HepG2 (cell line): ENCODE measurements around the gene PPP1CA. TPM values are rescaled to one million over a fixed set of nuclear protein-coding genes. Genes with fewer than 3 reads are reported as not detected.

Experiments used
- AGO1 ChIP-seq: fragments of 200-400 bp; formaldehyde crosslinking; IDR thresholded peaks from 2 replicates; pipeline ENCODE4 v1.6.1; 2017; ENCODE audit warnings: mild to moderate bottlenecking, low read depth, low read length, moderate library complexity; ENCODE audit not compliant: poor library complexity, severe bottlenecking
- EED ChIP-seq: sonication (generic); formaldehyde crosslinking; IDR thresholded peaks from 2 replicates; pipeline ENCODE4 v1.5.0; 2020; ENCODE audit warnings: mild to moderate bottlenecking, missing genetic modification reagents
- GATA4 ChIP-seq: sonication (generic); IDR thresholded peaks from 2 replicates; pipeline ENCODE4 v1.6.1; 2016; ENCODE audit warnings: antibody characterized with exemption, low read depth, borderline replicate concordance
- HNRNPLL ChIP-seq: fragments of 200-400 bp; formaldehyde crosslinking; IDR thresholded peaks from 2 replicates; pipeline ENCODE4 v1.6.1; 2017; ENCODE audit warnings: mild to moderate bottlenecking, low read depth, low read length; ENCODE audit not compliant: poor library complexity, severe bottlenecking
- HOXD1 ChIP-seq: sonication (generic); formaldehyde crosslinking; IDR thresholded peaks from 2 replicates; pipeline ENCODE4 v1.5.0; 2020; ENCODE audit warnings: missing genetic modification reagents
- KLF15 ChIP-seq: sonication (generic); formaldehyde crosslinking; IDR thresholded peaks from 2 replicates; pipeline ENCODE4 v1.8.1; 2023; ENCODE audit warnings: borderline replicate concordance, mild to moderate bottlenecking, inconsistent platforms, missing genetic modification reagents, mixed read lengths
- PAX8 ChIP-seq: sonication (generic); formaldehyde crosslinking; IDR thresholded peaks from 2 replicates; pipeline ENCODE4 v1.8.0; 2022; ENCODE audit warnings: mild to moderate bottlenecking, missing genetic modification reagents, borderline replicate concordance
- PHF5A ChIP-seq: IDR thresholded peaks from one replicate; pipeline ENCODE4 v1.6.1; 2018; ENCODE audit warnings: low read depth, missing genetic modification reagents; ENCODE audit not compliant: unreplicated experiment
- POLR2AphosphoS5 ChIP-seq: IDR thresholded peaks from 2 replicates; pipeline ENCODE4 v1.6.1; 2012; ENCODE audit warnings: low read depth, low read length
- SALL1 ChIP-seq: sonication (generic); formaldehyde crosslinking; IDR thresholded peaks from 2 replicates; pipeline ENCODE4 v1.8.0; 2022; ENCODE audit warnings: mild to moderate bottlenecking, missing genetic modification reagents
- SNRNP70 ChIP-seq: fragments of 200-400 bp; formaldehyde crosslinking; IDR thresholded peaks from 2 replicates; pipeline ENCODE4 v1.6.1; 2017; ENCODE audit warnings: mild to moderate bottlenecking, low read depth, low read length, moderate library complexity
- SPEN ChIP-seq: sonication (generic); formaldehyde crosslinking; IDR thresholded peaks from 2 replicates; pipeline ENCODE4 v1.5.1; 2020; ENCODE audit warnings: low read depth, mild to moderate bottlenecking, missing genetic modification reagents
- STAG1 ChIP-seq: sonication (generic); formaldehyde crosslinking; IDR thresholded peaks from 2 replicates; pipeline ENCODE4 v1.4.0; 2020; ENCODE audit warnings: missing genetic modification reagents
- TGIF2 ChIP-seq: IDR thresholded peaks from 2 replicates; pipeline ENCODE4 v1.6.1; 2016; ENCODE audit warnings: control low read depth, missing compliant biosample characterization
- ZMYM4 ChIP-seq: sonication (generic); formaldehyde crosslinking; IDR thresholded peaks from 2 replicates; pipeline ENCODE4 v1.8.1; 2023; ENCODE audit warnings: mild to moderate bottlenecking, missing genetic modification reagents
- ZNF224 ChIP-seq: sonication (generic); formaldehyde crosslinking; IDR thresholded peaks from 2 replicates; pipeline ENCODE4 v1.5.0; 2020; ENCODE audit warnings: mild to moderate bottlenecking, missing genetic modification reagents
- ZNF230 ChIP-seq: sonication (generic); formaldehyde crosslinking; IDR thresholded peaks from 2 replicates; pipeline ENCODE4 v1.4.0; 2020; ENCODE audit warnings: mild to moderate bottlenecking, missing genetic modification reagents
- ZNF441 ChIP-seq: sonication (generic); formaldehyde crosslinking; IDR thresholded peaks from 2 replicates; pipeline ENCODE4 v1.7.0; 2021; ENCODE audit warnings: missing genetic modification reagents, borderline replicate concordance
- ZNF468 ChIP-seq: sonication (generic); formaldehyde crosslinking; IDR thresholded peaks from 2 replicates; pipeline ENCODE4 v1.8.0; 2022; ENCODE audit warnings: mild to moderate bottlenecking, moderate library complexity, missing genetic modification reagents
- ZNF543 ChIP-seq: sonication (generic); formaldehyde crosslinking; IDR thresholded peaks from 2 replicates; pipeline ENCODE4 v1.4.0; 2020; ENCODE audit warnings: mild to moderate bottlenecking, missing genetic modification reagents
- ZNF589 ChIP-seq: sonication (generic); formaldehyde crosslinking; conservative IDR thresholded peaks from 2 replicates; pipeline ENCODE4 v1.8.0; 2022; ENCODE audit warnings: mild to moderate bottlenecking, moderate library complexity, missing genetic modification reagents
- ZNF605 ChIP-seq: sonication (generic); formaldehyde crosslinking; IDR thresholded peaks from 2 replicates; pipeline ENCODE4 v1.8.0; 2022; ENCODE audit warnings: mild to moderate bottlenecking, missing genetic modification reagents
- ZSCAN25 ChIP-seq: sonication (generic); formaldehyde crosslinking; IDR thresholded peaks from 2 replicates; pipeline ENCODE4 v1.8.0; 2022; ENCODE audit warnings: mild to moderate bottlenecking, missing genetic modification reagents
- polyA plus RNA-seq, 8 experiments: library from polyadenylated mRNA; depleted of rRNA in 3 of 8; stranded (reverse) in 7 of 8; unstranded in 1 of 8; fragments of >200 nt; fragmentation: Illumina TruSeq in 4 of 8; extraction: Trizol in 4 of 8; gene quantifications; 2 replicates each; pipeline versions ENCODE4 v1.2.1 to v1.2.3, GENCODE V29; 2011 to 2016; ENCODE audit warnings: low read depth in 4 of 8, missing spikeins in 1 of 8, mixed read lengths in 1 of 8; ENCODE audit not compliant: insufficient read depth in 1 of 8
- total RNA-seq, 5 experiments: library from RNA; depleted of rRNA; stranded (reverse); fragments of >200 nt; fragmentation: Illumina TruSeq; extraction: Trizol; gene quantifications; 2 replicates each; pipeline ENCODE4 v1.2.3, GENCODE V29; 2016; ENCODE audit warnings: low read depth in 1 of 5
- TF ChIP-seq, protein P1 (sequence below): IDR thresholded peaks from 2 replicates; pipeline ENCODE4 v1.6.1; 2016; ENCODE audit warnings: low read depth, missing genetic modification reagents, missing compliant biosample characterization
- TF ChIP-seq, protein P2 (sequence below): sonication (generic); formaldehyde crosslinking; IDR thresholded peaks from 2 replicates; pipeline ENCODE4 v1.4.0; 2020; ENCODE audit warnings: missing genetic modification reagents, mild to moderate bottlenecking, borderline replicate concordance

The PPP1CA gene
- total and polyA plus RNA-seq, 2 of the 13 experiments (the other 11 are each of a cell fraction or from before 2014, with no cell fraction given): 149 to 170 TPM

- TF ChIP-seq, protein P1, sequence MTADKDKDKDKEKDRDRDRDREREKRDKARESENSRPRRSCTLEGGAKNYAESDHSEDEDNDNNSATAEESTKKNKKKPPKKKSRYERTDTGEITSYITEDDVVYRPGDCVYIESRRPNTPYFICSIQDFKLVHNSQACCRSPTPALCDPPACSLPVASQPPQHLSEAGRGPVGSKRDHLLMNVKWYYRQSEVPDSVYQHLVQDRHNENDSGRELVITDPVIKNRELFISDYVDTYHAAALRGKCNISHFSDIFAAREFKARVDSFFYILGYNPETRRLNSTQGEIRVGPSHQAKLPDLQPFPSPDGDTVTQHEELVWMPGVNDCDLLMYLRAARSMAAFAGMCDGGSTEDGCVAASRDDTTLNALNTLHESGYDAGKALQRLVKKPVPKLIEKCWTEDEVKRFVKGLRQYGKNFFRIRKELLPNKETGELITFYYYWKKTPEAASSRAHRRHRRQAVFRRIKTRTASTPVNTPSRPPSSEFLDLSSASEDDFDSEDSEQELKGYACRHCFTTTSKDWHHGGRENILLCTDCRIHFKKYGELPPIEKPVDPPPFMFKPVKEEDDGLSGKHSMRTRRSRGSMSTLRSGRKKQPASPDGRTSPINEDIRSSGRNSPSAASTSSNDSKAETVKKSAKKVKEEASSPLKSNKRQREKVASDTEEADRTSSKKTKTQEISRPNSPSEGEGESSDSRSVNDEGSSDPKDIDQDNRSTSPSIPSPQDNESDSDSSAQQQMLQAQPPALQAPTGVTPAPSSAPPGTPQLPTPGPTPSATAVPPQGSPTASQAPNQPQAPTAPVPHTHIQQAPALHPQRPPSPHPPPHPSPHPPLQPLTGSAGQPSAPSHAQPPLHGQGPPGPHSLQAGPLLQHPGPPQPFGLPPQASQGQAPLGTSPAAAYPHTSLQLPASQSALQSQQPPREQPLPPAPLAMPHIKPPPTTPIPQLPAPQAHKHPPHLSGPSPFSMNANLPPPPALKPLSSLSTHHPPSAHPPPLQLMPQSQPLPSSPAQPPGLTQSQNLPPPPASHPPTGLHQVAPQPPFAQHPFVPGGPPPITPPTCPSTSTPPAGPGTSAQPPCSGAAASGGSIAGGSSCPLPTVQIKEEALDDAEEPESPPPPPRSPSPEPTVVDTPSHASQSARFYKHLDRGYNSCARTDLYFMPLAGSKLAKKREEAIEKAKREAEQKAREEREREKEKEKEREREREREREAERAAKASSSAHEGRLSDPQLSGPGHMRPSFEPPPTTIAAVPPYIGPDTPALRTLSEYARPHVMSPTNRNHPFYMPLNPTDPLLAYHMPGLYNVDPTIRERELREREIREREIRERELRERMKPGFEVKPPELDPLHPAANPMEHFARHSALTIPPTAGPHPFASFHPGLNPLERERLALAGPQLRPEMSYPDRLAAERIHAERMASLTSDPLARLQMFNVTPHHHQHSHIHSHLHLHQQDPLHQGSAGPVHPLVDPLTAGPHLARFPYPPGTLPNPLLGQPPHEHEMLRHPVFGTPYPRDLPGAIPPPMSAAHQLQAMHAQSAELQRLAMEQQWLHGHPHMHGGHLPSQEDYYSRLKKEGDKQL (CRISPR knock-in tag): no peak
- TF ChIP-seq HOXD1 (no peak), AGO1 (no peak), TGIF2 (CRISPR knock-in tag) (0 out of 2 replicates have a peak, but pooled peaks have one; percentile 22), STAG1 (CRISPR knock-in tag) (peak; percentile 46; the same call in 1 of the 2 replicates), ZMYM4 (CRISPR knock-in tag) (peak; percentile 69), SNRNP70 (no peak), ZNF605 (no peak), ZNF543 (no peak), EED (0 out of 2 replicates have a peak, but pooled peaks have one; percentile 8), SPEN (CRISPR knock-in tag) (peak; percentile 70), KLF15 (no peak), ZNF441 (CRISPR knock-in tag) (peak; percentile 66; the same call in 1 of the 2 replicates), PHF5A (no peak), ZSCAN25 (no peak; the same call in 1 of the 2 replicates), HNRNPLL (peak; percentile 34), ZNF224 (CRISPR knock-in tag) (no peak), ZNF468 (CRISPR knock-in tag) (no peak), POLR2AphosphoS5 (peak; percentile 84), PAX8 (CRISPR knock-in tag) (no peak), ZNF589 (no peak), SALL1 (CRISPR knock-in tag) (peak; percentile 12; the same call in 1 of the 2 replicates), ZNF230 (CRISPR knock-in tag) (peak; percentile 34; the same call in 1 of the 2 replicates), GATA4 (0 out of 2 replicates have a peak, but pooled peaks have one; percentile 22)
- TF ChIP-seq, protein P2, sequence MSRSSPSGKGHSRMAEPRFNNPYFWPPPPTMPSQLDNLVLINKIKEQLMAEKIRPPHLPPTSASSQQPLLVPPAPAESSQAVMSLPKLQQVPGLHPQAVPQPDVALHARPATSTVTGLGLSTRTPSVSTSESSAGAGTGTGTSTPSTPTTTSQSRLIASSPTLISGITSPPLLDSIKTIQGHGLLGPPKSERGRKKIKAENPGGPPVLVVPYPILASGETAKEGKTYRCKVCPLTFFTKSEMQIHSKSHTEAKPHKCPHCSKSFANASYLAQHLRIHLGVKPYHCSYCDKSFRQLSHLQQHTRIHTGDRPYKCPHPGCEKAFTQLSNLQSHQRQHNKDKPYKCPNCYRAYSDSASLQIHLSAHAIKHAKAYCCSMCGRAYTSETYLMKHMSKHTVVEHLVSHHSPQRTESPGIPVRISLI: no peak
Measured at GRCh38 chr11:67401495-67402191, at the start of gene PPP1CA (continued).
